ENCODE data around the gene CLEC18B. TPM values are rescaled to one million over a fixed set of nuclear protein-coding genes. Genes with fewer than 3 reads are reported as not detected.
A peak's percentile ranks its signal among the peaks of the same experiment; 100 is the strongest.
"Not testable (repeated sequence)": the region's sequence is repeated elsewhere in the genome, so short reads cannot be mapped to it uniquely, and the experiment has no call there.

CLEC18B gene
- total RNA-seq, 2 donors from 2014 or later, result 2.1 to 2.4 TPM

DNA sequence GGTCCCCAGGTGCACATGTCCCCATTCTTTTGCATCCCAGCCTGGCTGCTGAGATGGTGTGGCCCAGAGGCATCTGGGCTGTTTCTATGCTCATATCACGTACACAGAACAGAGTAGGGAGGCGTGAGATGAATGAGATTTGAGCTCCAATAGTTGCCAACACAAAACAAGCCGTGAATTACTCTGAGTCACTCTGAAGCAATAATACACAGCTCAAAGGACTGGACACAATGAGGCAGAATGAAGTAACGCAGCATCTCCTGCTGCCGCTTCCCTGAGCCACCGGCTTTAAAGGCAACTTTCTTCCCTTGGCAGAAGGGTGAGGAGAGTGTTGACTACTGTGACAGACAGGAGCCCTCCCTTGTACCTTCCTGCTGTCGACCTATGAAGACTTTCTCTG lies 33.9 kb upstream of the CLEC18B start:
- Mint-ChIP-seq H3K36me3 (ENCODE audit: insufficient read depth in 2 of 2) (peaks cover 5 to 12% of the 10 kb centered on the region in 2 donors), H3K4me3 (no peak overlapping the region), H3K9me3 (no peaks in the 10 kb centered on the region), H3K27me3 (ENCODE audit: low read depth) (no peaks in the 10 kb centered on the region), H3K4me1 (ENCODE audit: low read depth) (no peaks in the 10 kb centered on the region), H3K27ac (peak overlapping the region; percentile 69)
- ATAC-seq (replicated peaks in 1 of 2) (no peak), DNase-seq (no peak)

DNA sequence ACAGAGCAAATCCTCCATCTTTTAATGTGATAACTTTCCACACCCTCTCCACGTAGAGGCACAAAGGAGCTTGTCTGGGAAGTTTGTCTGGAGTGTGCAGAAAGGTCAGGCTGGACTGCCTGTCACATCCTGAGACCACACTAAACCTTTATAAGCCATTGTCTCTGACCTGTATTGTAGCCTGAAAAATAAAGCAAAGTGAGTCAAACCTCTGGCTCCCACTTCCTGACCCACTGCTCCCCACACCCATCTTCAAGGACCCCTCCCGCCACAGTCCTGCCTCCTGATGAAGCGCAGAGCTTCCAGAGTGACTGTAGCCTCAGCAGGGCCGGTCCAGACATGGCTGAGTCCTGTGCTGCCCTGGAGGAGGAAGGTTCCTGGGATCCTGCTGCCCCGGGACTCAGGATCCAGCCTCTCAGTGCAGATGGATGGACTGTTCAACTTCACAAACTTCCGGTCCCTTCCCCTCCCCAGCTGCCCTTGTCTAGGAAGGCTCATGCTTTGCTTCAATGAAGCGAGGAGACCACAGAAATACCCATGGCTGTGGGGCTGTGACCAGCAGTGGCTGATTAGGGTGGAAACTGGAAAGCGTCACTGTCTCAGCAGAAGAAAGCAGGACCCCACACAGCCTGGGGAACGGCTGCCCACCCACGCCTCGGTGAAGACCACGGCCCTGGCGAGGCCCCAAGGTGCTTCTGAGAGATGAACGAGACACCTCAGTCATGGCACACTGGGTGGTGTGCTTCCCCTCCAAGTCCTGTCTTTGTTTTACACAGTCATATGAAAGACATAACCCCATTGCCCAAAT lies 30.9 kb upstream of the CLEC18B start:
- no peaks in the 10 kb centered on the region for H3K9me3 Mint-ChIP-seq
- no peaks in the 10 kb centered on the region for H3K4me1 Mint-ChIP-seq (ENCODE audit: low read depth)
- DNase-seq (no peak), ATAC-seq (replicated peaks in 1 of 2) (no peak)
- H3K4me3 Mint-ChIP-seq, result no peak overlapping the region
- H3K36me3 Mint-ChIP-seq (ENCODE audit: insufficient read depth in 2 of 2), result peaks cover 5 to 8% of the 10 kb centered on the region in 2 donors
- H3K27me3 Mint-ChIP-seq (ENCODE audit: low read depth), result no peaks in the 10 kb centered on the region
- H3K27ac Mint-ChIP-seq, result no peak overlapping the region

DNA sequence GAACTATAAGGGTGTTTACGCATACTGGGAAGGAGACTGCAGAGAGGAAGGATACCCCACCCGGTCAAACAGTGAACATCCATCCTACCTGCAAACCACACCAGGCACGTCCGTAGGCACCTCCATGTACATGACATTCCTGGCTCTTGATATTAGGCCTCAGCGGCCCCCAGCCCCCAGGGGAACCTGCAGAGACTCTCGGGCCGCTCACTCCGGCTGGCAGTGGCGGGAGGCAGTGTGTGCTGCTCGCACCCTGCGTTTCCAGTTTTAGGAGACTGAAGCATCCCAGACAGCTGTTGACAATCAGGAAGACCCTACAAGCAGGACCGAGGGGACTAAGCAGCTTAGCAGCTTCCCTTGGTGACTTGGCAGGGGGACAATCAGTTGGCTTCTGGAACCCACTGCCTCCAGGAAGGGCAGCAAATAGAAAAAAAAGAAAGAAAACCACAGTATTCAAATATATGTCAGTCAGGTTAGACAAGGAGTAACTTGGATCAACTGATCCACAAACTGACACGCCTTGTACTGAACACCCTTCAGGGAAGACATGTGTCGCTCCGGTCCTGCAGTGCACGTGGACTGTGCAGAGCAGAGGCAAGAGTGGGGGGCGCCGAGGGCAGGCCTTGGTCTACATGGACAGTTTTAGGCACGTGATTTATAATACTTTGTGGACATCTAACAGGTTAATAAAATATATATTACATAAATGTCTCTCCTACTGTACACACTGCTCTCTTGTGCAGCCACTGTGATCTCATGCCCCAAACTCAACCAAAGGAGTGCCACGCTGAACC lies 29.9 kb upstream of the CLEC18B start:
- Mint-ChIP-seq H3K9me3 (no peaks in the 10 kb centered on the region), H3K27ac (no peak overlapping the region), H3K4me3 (no peak overlapping the region), H3K27me3 (ENCODE audit: low read depth) (no peaks in the 10 kb centered on the region), H3K4me1 (ENCODE audit: low read depth) (no peaks in the 10 kb centered on the region), H3K36me3 (ENCODE audit: insufficient read depth in 2 of 2) (peaks cover 5 to 8% of the 10 kb centered on the region in 2 donors)
- ATAC-seq (replicated peaks in 1 of 2) (no peak), DNase-seq (no peak)

DNA sequence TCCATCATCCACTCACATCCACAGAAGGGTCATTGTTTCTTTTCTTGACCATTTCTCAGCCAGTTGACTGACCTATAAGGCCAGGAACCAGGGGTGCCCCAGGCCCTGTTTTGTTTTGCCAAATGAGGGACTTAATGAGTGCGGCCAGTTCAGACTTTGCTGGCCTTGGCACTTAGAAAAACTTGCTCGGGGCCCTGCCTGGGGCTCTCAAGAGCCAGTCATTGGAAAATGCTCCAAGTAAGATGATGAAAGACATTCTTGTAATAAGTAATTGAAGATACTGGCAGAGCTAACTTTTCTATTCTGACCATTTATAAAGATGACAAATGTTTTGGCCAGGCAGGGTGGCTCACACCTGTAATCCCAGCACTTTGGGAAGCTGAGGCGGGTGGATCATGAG lies 29.0 kb upstream of the CLEC18B start:
- ATAC-seq (replicated peaks in 1 of 2), result no peak
- no peak overlapping the region for H3K27ac Mint-ChIP-seq

DNA sequence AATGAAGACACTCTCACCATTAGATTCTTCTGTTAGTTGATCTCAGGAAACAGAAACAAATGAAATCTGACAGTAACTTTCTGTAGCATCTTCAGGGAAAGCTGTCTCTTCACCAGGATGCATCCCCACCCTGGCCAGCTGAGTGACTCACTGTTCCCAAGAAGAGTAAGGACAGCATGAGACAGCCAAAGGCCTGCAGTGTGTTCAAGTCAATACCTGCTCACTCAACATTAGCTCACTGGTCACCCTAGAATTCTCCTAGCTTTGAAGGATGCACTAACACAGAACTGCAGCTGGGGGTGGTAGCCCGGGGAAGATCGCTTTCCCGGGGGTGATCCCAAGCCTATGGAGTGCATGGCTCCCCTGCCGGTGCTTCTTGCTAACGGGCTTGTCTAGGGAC lies 28.2 kb upstream of the CLEC18B start:
- DNase-seq, result no peak
- Mint-ChIP-seq H3K4me1 (ENCODE audit: low read depth) (no peaks in the 10 kb centered on the region), H3K4me3 (no peak overlapping the region), H3K27ac (no peak overlapping the region), H3K36me3 (ENCODE audit: insufficient read depth in 2 of 2) (peaks cover 5% of the 10 kb centered on the region in 2 donors), H3K9me3 (no peaks in the 10 kb centered on the region), H3K27me3 (ENCODE audit: low read depth) (no peaks in the 10 kb centered on the region)
- ATAC-seq (replicated peaks in 1 of 2), result no peak

More for the DNA sequence above, 29.0 kb upstream of the CLEC18B start:
- Mint-ChIP-seq H3K4me3 (no peak overlapping the region), H3K4me1 (ENCODE audit: low read depth) (no peaks in the 10 kb centered on the region), H3K27me3 (ENCODE audit: low read depth) (no peaks in the 10 kb centered on the region), H3K9me3 (no peaks in the 10 kb centered on the region), H3K36me3 (ENCODE audit: insufficient read depth in 2 of 2) (peaks cover 5% of the 10 kb centered on the region in 2 donors)
- no peak for DNase-seq

DNA sequence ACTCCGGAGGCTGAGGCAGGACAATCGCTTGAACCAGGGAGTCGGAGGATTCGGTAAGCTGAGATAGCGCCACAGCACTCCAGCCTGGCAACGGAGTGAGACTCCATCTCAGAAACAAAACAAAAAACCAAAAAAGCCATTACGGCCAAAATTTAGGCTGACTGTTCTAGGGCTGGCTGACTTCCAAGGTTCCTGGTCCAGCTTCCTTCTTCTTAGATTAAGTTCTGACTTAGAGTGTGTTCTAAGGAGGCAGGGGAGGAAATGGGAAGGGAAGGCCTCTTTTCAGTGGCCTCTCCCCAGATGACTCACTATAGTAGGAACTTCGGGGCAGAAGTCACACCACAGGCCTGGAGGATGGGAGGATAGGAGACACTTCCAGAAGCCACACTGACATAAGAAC lies 27.7 kb upstream of the CLEC18B start:
- ATAC-seq (replicated peaks in 1 of 2), result no peak
- no peaks in the 10 kb centered on the region for H3K4me1 Mint-ChIP-seq (ENCODE audit: low read depth)
- no peaks in the 10 kb centered on the region for H3K9me3 Mint-ChIP-seq
- no peak overlapping the region for H3K27ac Mint-ChIP-seq
- peaks cover 5% of the 10 kb centered on the region in 2 donors for H3K36me3 Mint-ChIP-seq (ENCODE audit: insufficient read depth in 2 of 2)
- DNase-seq, result no peak
- no peaks in the 10 kb centered on the region for H3K27me3 Mint-ChIP-seq (ENCODE audit: low read depth)
- H3K4me3 Mint-ChIP-seq, result no peak overlapping the region

DNA sequence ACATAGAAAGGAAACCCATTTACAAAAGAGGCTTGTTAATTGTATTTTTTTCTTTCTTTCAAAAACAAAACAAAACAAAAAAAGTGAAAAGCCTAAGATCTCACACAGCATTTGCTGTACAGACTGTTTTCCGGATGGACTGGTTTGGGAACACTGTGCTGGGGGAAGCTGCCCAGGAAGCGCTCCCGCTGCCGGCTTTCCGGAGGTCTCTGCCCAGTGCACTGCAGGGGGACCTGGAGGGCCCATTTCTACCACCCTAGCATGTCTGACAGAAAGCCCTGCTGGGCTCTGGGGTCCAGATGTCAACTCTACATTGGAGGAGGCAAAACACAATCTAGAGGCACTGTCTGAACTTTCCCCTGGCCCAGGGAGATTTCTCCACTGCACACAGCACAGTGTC lies 26.3 kb upstream of the CLEC18B start:
- Mint-ChIP-seq H3K36me3 (ENCODE audit: insufficient read depth in 2 of 2) (peaks cover 0 to 5% of the 10 kb centered on the region in 2 donors), H3K27ac (no peak overlapping the region), H3K4me3 (no peak overlapping the region), H3K27me3 (ENCODE audit: low read depth) (no peaks in the 10 kb centered on the region), H3K4me1 (ENCODE audit: low read depth) (no peaks in the 10 kb centered on the region), H3K9me3 (no peaks in the 10 kb centered on the region)
- no peak for DNase-seq
- ATAC-seq (replicated peaks in 1 of 2), result no peak

DNA sequence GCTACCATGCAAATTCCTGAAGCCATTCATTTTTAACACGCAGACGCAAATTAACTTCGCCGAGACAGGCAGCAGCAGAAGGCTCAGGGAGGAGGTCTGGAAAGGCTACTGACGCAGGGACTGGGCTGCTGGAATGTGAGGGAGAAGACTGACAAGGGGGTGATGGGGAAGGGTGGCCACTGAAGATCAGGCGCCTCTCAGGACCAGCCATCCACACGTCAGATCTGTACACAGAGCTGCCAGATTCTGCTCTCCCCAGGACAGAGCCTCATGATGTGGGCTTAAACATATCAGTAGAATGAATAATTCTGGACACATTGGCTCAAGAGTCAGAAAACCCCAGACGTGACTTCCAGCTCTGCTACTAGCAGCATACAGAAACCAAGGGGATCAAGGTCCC lies 25.6 kb upstream of the CLEC18B start:
- Mint-ChIP-seq H3K27me3 (ENCODE audit: low read depth) (no peaks in the 10 kb centered on the region), H3K4me1 (ENCODE audit: low read depth) (no peaks in the 10 kb centered on the region), H3K4me3 (no peak overlapping the region), H3K9me3 (no peaks in the 10 kb centered on the region), H3K36me3 (ENCODE audit: insufficient read depth in 2 of 2) (peaks cover 0 to 2% of the 10 kb centered on the region in 2 donors), H3K27ac (no peak overlapping the region)
- DNase-seq (no peak), ATAC-seq (replicated peaks in 1 of 2) (no peak)

DNA sequence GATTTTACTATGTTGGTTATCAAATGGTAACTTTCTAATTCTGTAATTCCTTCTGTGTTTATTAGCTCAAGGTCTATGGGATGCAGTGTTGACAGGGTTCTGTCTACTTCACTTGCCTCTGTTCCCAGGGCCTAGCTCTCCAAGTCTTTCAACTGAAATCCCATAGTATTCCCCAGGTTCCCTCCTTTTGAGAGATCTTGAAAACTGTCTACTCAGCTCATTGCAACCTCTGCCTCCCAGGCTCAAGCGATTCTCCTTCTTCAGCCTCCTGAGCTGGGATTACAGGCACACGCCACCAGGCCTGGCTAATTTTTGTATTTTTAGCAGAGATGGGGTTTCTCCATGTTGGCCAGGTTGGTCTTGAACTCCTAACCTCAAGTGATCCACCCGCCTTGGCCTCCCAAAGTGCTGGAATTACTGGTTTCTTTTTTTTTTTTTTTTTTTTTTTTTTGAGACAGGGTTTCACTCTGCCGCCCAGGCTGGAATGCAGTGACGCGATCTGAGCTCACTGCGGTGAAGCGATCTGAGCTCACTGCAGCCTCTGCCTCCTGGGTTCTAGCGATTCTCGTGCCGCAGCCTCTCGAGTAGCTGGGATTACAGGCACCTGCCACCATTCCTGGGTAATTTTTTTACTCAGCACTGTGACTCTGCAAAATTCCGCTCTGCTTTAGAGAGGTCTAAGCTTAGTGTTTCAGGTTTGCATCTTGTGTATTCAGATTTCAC lies 22.5 kb upstream of the CLEC18B start:
- DNase-seq; H3K27me3 Mint-ChIP-seq (ENCODE audit: low read depth); H3K36me3 Mint-ChIP-seq (ENCODE audit: insufficient read depth in 2 of 2); ATAC-seq (replicated peaks in 1 of 2); H3K4me3 Mint-ChIP-seq; H3K4me1 Mint-ChIP-seq (ENCODE audit: low read depth); H3K9me3 Mint-ChIP-seq; H3K27ac Mint-ChIP-seq: not testable (repeated sequence)

DNA sequence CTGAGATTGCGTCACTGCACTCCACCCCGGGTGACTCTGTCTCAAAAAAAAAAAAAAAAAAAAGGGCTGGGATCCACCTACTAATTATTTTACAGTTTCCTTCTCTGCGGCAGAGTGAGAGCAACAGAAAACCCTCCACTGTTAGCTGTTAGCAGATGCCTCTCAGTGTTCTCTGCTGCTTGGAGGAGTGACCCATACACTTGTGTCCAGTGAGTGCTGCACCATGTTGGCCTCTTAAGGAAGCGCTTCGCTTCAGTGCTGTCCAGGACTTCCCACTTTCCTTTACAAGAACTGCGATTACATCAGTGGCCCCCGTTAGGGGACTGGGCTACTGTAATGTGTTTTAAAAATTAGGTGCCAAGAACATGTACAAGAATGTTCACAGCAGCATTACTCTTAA lies 18.4 kb upstream of the CLEC18B start:
- Mint-ChIP-seq H3K36me3 (ENCODE audit: insufficient read depth in 2 of 2) (peaks cover 2 to 5% of the 10 kb centered on the region in 2 donors), H3K4me3 (no peak overlapping the region), H3K4me1 (ENCODE audit: low read depth) (peaks cover 13% of the 10 kb centered on the region), H3K27ac (no peak overlapping the region), H3K27me3 (ENCODE audit: low read depth) (no peaks in the 10 kb centered on the region), H3K9me3 (peaks cover 0 to 6% of the 10 kb centered on the region in 2 donors)
- DNase-seq (no peak), ATAC-seq (replicated peaks in 1 of 2) (no peak)

DNA sequence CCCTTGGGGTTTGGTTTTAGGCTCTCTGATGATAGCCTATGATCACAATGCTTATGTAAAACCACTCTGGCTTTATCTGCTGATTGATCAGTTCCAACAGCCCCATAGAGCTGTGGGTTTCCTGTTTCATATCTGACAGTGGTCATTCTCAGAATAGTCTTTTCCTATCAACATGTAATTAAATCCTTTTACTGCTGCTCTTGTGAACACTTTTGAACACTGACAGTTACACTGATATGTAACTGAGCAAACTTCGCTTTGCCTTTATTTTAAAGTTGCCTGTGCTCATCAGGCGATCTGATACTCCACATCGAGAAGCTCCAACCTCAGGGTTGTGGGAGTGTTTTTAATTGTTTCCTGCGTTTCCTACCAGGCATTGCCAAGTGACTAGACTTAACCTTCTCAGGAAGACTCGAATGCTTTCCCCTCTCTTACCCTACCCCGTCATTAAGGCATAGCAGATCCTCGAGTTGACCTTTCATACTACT lies 17.3 kb upstream of the CLEC18B start:
- Mint-ChIP-seq H3K27me3 (ENCODE audit: low read depth) (no peaks in the 10 kb centered on the region), H3K36me3 (ENCODE audit: insufficient read depth in 2 of 2) (peaks cover 2 to 5% of the 10 kb centered on the region in 2 donors), H3K9me3 (peaks cover 0 to 6% of the 10 kb centered on the region in 2 donors), H3K27ac (peak overlapping the region; percentile 25), H3K4me3 (peak overlapping the region; percentile 31 to 55), H3K4me1 (ENCODE audit: low read depth) (peaks cover 13% of the 10 kb centered on the region)
- DNase-seq (peak in 1 of 2 donors; percentile 23), ATAC-seq (replicated peaks in 1 of 2) (peak; percentile 78 to 95)

DNA sequence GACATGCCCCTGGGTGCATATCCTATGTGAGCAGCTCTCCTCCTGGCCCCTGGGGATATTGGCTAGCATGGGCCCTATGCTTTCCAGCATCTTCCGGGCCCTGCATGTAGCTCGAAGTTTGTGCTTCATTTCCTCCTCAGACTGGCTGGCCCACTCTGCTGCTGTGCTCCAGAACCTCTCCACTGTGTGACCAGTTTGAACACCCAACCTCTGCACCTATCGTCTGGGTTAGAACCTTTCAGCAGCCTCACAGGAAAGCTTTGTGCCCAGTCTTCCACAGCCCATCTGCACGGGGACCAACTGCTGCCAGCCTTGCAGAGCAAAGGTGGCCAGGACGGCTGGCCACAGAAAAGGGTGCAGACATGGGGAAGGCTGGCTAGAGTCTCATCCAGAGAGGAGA lies 10.2 kb upstream of the CLEC18B start:
- no peak for ATAC-seq (replicated peaks in 1 of 2)
- H3K36me3 Mint-ChIP-seq (ENCODE audit: insufficient read depth in 2 of 2), result peaks cover 0 to 2% of the 10 kb centered on the region in 2 donors

More for the DNA sequence above, 10.2 kb upstream of the CLEC18B start:
- Mint-ChIP-seq H3K27me3 (ENCODE audit: low read depth) (no peaks in the 10 kb centered on the region), H3K9me3 (peaks cover 0 to 4% of the 10 kb centered on the region in 2 donors), H3K27ac (no peak overlapping the region), H3K4me3 (no peak overlapping the region), H3K4me1 (ENCODE audit: low read depth) (no peaks in the 10 kb centered on the region)
- DNase-seq, result no peak

Data from activated T-cell treated with anti-CD3 and anti-CD28 coated beads, Interleukin-2, amount 50 U/mL, for 72 hours (primary cell).